A549 (cell line): Measurements from ENCODE around the gene CD36.

Experiments used
- CTCF ChIP-seq: fragments of >200 bp; sonication (Bioruptor Twin); formaldehyde crosslinking; IDR thresholded peaks from 3 replicates; pipeline ENCODE4 v1.5.1; 2016
- EHMT2 ChIP-seq: fragments of 200-600 bp; sonication (generic); IDR thresholded peaks from 2 replicates; pipeline ENCODE4 v1.6.1; 2016; ENCODE audit warnings: antibody characterized with exemption, low read depth, mild to moderate bottlenecking, moderate library complexity
- HDAC2 ChIP-seq: fragments of 200-600 bp; sonication (generic); IDR thresholded peaks from 2 replicates; pipeline ENCODE4 v1.6.1; 2016
- MAFK ChIP-seq: fragments of 450-650 bp; IDR thresholded peaks from 2 replicates; pipeline ENCODE4 v1.6.1; 2014; ENCODE audit not compliant: partially characterized antibody
- RAD21 ChIP-seq, 2 experiments: fragments of >200 bp in 1 of 2; sonication (Bioruptor Twin) in 1 of 2; formaldehyde crosslinking in 1 of 2; IDR thresholded peaks in 1 of 2; conservative IDR thresholded peaks in 1 of 2; 2 replicates in 1 of 2; 3 replicates in 1 of 2; pipeline ENCODE4 v1.6.1; 2012 to 2018; ENCODE audit warnings: inconsistent platforms in 1 of 2

- TF ChIP-seq CTCF (no peak), MAFK (no peak), HDAC2 (no peak), RAD21 (conservative IDR thresholded peaks at IDR 0.05 in 1 of 2, IDR thresholded peaks at IDR 0.05 in 1 of 2) (no peak), EHMT2 (no peak)
Observed at GRCh38 chr7:80619741-80620140, 18.7 kb upstream of the CD36 start.
